Activated CD4-positive, CD25-positive, alpha-beta regulatory T cell treated with anti-CD3 and anti-CD28 coated beads, Interleukin-2, amount 50 U/mL, for 24 hours (primary cell): ENCODE results near the gene FRYL.
"Not testable (repeated sequence)": the region's sequence is repeated elsewhere in the genome, so short reads cannot be mapped to it uniquely, and the experiment has no call there.

Experiments used
- ATAC-seq, 2 donors: fragments of 150-1000 bp; cut with Tn5 transposase; one replicate each; pipeline ENCODE4 v1.10.0; 2021; ENCODE audit warnings: mild to moderate bottlenecking in 1 of 2, moderate library complexity in 1 of 2

Gene FRYL

GRCh38 chr4:48694824-48695223, 85.3 kb downstream of the FRYL start:
- ATAC-seq, result no peak

GRCh38 chr4:48693856-48694574, 86.1 kb downstream of the FRYL start:
- no peak for ATAC-seq

- ATAC-seq, result no peak
Observed at GRCh38 chr4:48692897-48693296, 87.2 kb downstream of the FRYL start.

GRCh38 chr4:48692044-48692443, 88.0 kb downstream of the FRYL start:
- no peak for ATAC-seq

- no peak for ATAC-seq
Observed at GRCh38 chr4:48688953-48689352, 91.1 kb downstream of the FRYL start.

GRCh38 chr4:48687313-48688051, 92.6 kb downstream of the FRYL start:
- no peak for ATAC-seq

GRCh38 chr4:48686369-48686768, 93.7 kb downstream of the FRYL start:
- no peak for ATAC-seq

- no peak for ATAC-seq
Observed at GRCh38 chr4:48683784-48684666, 96.1 kb downstream of the FRYL start.

- not testable (repeated sequence) for ATAC-seq
Observed at GRCh38 chr4:48682870-48683269, 97.2 kb downstream of the FRYL start.

GRCh38 chr4:48681856-48682255, 98.2 kb downstream of the FRYL start:
- ATAC-seq, result peak; percentile 99 to 100

- ATAC-seq, result no peak
Observed at GRCh38 chr4:48680848-48681568, 99.1 kb downstream of the FRYL start.

GRCh38 chr4:48673537-48673936, 106.5 kb downstream of the FRYL start:
- ATAC-seq, result no peak

- ATAC-seq, result no peak
Observed at GRCh38 chr4:48670587-48670986, 109.5 kb downstream of the FRYL start.

GRCh38 chr4:48669086-48669485, 111.0 kb downstream of the FRYL start:
- ATAC-seq, result no peak

GRCh38 chr4:48668254-48669017, 111.6 kb downstream of the FRYL start:
- no peak for ATAC-seq

GRCh38 chr4:48667148-48667547, 112.9 kb downstream of the FRYL start:
- no peak for ATAC-seq

GRCh38 chr4:48665555-48666186, 114.4 kb downstream of the FRYL start:
- ATAC-seq, result peak; percentile 93 to 95

GRCh38 chr4:48664938-48665337, 115.1 kb downstream of the FRYL start:
- no peak for ATAC-seq

- no peak for ATAC-seq
Observed at GRCh38 chr4:48661391-48661790, 118.7 kb downstream of the FRYL start.

- ATAC-seq, result no peak
Observed at GRCh38 chr4:48660347-48660746, 119.7 kb downstream of the FRYL start.

- no peak for ATAC-seq
Observed at GRCh38 chr4:48654015-48654664, 125.9 kb downstream of the FRYL start.
